Body of pancreas (tissue), 4 donors: ENCODE results near the gene SERPINB2. TPM values are rescaled to one million over a fixed set of nuclear protein-coding genes. Genes with fewer than 3 reads are reported as not detected.
"Not testable (repeated sequence)": the region's sequence is repeated elsewhere in the genome, so short reads cannot be mapped to it uniquely, and the experiment has no call there.

ENCODE experiments used
- ATAC-seq: fragments of 150-250 bp; one replicate; pipeline ENCODE4 v1.9.1; 2016
- DNase-seq, 4 donors: peaks; one replicate each; pipeline ENCODE4 v3.0.0-alpha.2; 2019
- H3K27ac ChIP-seq, 4 donors: fragments of 200-600 bp; sonication (generic); 1 replicate in 3 of 4; 2 replicates in 1 of 4; pipeline versions ENCODE4 v1.5.1 to v1.6.1; 2016 to 2019; ENCODE audit warnings: mild to moderate bottlenecking in 1 of 4, mixed read lengths in 1 of 4, moderate library complexity in 1 of 4
- H3K27me3 ChIP-seq, 2 donors: fragments of 200-600 bp; sonication (generic); one replicate each; pipeline ENCODE4 v1.6.0; 2016; ENCODE audit warnings: mild to moderate bottlenecking in 1 of 2
- H3K36me3 ChIP-seq, 2 donors: fragments of 200-600 bp; sonication (generic); replicated peaks in 1 of 2; 2 replicates each; pipeline ENCODE4 v1.5.1; 2016; ENCODE audit warnings: low read depth in 2 of 2; ENCODE audit not compliant: insufficient read depth in 1 of 2
- H3K4me1 ChIP-seq: fragments of 200-600 bp; sonication (generic); one replicate; pipeline ENCODE4 v1.6.0; 2016
- H3K4me3 ChIP-seq, 2 donors: fragments of 200-600 bp; sonication (generic); 1 replicate in 1 of 2; 2 replicates in 1 of 2; pipeline ENCODE4 v1.5.1; 2016 to 2019
- H3K9me3 ChIP-seq, 3 donors: fragments of 200-600 bp; sonication (generic); 1 replicate in 2 of 3; 2 replicates in 1 of 3; pipeline ENCODE4 v1.5.1; 2016
- POLR2A ChIP-seq, 3 donors: fragments of 450-650 bp; IDR thresholded peaks; one replicate each; pipeline ENCODE4 v1.6.1; 2016; ENCODE audit warnings: antibody characterized with exemption in 3 of 3, mild to moderate bottlenecking in 2 of 3
- WGBS, 2 donors: methylation state at CpG; one replicate each; pipeline ENCODE4 v1.1.5; 2017; 5-methylcytosine and 5-hydroxymethylcytosine counted together
- intact Hi-C: fragments of 100-400 bp; cut with DNase I; formaldehyde crosslinking; loops from one replicate; pipeline ENCODE4 v1.15.1; 2023
- total RNA-seq, 2 donors: library from RNA; depleted of rRNA; stranded (reverse); fragments of >200 nt; gene quantifications; one replicate each; pipeline ENCODE4 v1.1.0, GENCODE V29; 2016
- TF ChIP-seq, protein P1 (sequence below), 7 experiments: fragments of 450-650 bp in 4 of 7; fragments of 200-600 bp in 3 of 7; sonication (generic) in 3 of 7; IDR thresholded peaks; one replicate each; pipeline ENCODE4 v1.5.1; 2016 to 2019; ENCODE audit warnings: antibody characterized with exemption in 7 of 7

SERPINB2 gene
- total RNA-seq, 2 donors from 2014 or later: 1.6 TPM; not detected in 1

DNA sequence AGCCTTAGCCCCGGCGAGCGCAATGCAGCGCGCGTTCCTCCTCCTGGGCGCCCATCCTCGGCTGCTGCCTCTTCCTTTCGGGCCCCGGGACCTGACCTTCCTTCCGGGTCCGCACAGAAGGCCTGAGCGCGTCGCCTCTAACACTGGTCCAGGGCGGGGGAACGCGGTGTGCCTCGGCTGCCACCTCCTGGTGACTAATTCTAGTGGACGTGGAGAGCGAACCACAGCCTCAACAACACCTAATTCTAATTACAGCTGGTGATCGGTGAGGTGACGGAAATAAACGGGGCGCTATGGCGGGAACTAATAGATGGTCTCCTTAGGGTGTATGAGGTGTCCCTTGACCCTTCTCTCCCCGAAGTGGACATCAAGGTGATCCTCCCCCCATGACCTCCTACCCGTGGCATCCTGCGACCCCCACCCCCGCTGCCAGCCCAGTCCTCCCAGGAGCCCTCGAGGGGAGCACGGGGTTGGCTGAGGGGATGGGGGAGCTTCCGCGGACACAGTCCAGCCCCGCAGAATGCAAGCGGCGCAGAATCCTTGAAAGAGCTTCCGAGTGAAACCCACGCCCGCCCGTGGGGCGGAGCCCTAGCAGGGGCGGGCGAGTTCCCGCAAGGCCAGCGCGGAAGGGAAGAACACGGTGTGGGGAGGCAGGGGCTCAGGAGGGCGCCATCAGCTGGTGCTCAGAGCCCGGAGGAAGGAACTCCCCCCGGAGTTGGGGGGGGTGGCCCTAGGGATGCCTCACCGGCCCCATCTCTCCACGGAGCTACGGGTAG lies 48.8 kb downstream of the SERPINB2 start:
- no peak for TF ChIP-seq POLR2A (IDR thresholded peaks at IDR 0.05)
- TF ChIP-seq, protein P1, sequence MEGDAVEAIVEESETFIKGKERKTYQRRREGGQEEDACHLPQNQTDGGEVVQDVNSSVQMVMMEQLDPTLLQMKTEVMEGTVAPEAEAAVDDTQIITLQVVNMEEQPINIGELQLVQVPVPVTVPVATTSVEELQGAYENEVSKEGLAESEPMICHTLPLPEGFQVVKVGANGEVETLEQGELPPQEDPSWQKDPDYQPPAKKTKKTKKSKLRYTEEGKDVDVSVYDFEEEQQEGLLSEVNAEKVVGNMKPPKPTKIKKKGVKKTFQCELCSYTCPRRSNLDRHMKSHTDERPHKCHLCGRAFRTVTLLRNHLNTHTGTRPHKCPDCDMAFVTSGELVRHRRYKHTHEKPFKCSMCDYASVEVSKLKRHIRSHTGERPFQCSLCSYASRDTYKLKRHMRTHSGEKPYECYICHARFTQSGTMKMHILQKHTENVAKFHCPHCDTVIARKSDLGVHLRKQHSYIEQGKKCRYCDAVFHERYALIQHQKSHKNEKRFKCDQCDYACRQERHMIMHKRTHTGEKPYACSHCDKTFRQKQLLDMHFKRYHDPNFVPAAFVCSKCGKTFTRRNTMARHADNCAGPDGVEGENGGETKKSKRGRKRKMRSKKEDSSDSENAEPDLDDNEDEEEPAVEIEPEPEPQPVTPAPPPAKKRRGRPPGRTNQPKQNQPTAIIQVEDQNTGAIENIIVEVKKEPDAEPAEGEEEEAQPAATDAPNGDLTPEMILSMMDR (IDR thresholded peaks at IDR 0.05): peak; percentile 70 to 94 (median 92)
- peak overlapping the region in 1 of 2 donors; percentile 9 for H3K4me3 ChIP-seq
- H3K27ac ChIP-seq: peak overlapping the region in 1 of 4 donors; percentile 20
- no peaks in the 10 kb centered on the region for H3K9me3 ChIP-seq
- peak; percentile 100 for ATAC-seq
- H3K27me3 ChIP-seq: no peaks in the 10 kb centered on the region
- WGBS, 2 donors: 1 to 2% methylated on average over 35 to 54 of the region's 54 CpGs
- intact Hi-C loops: loop anchor here (5.0 to 10.0 kb wide), 2 partner anchors 114 to 412 kb away; no protein-coding TSS in a partner anchor
- peaks cover 11% of the 10 kb centered on the region for H3K4me1 ChIP-seq
- DNase-seq: peak; percentile 87 to 90 (median 89)
- no peaks in the 10 kb centered on the region for H3K36me3 ChIP-seq

- H3K36me3 ChIP-seq: no peaks in the 10 kb centered on the region
- no peak overlapping the region for H3K4me3 ChIP-seq
- peaks cover 11% of the 10 kb centered on the region for H3K4me1 ChIP-seq
- H3K9me3 ChIP-seq: no peaks in the 10 kb centered on the region
- no peak for TF ChIP-seq POLR2A (IDR thresholded peaks at IDR 0.05)
- TF ChIP-seq, protein P1 (IDR thresholded peaks at IDR 0.05): no peak
- ATAC-seq (no peak), DNase-seq (no peak)
- intact Hi-C loops: loop anchor here (5.0 to 10.0 kb wide), 2 partner anchors 115 to 412 kb away; no protein-coding TSS in a partner anchor
- WGBS, 2 donors: 31 to 45% methylated on average over 19 of the region's 19 CpGs
- H3K27ac ChIP-seq: no peak overlapping the region
- no peaks in the 10 kb centered on the region for H3K27me3 ChIP-seq
Observed at GRCh38 chr18:63936932-63937393, 49.5 kb downstream of the SERPINB2 start.

- no peak for TF ChIP-seq POLR2A (IDR thresholded peaks at IDR 0.05)
- TF ChIP-seq, protein P1 (IDR thresholded peaks at IDR 0.05): no peak
- Histone ChIP-seq H3K4me3 (no peak overlapping the region), H3K4me1 (peaks cover 11% of the 10 kb centered on the region), H3K36me3 (no peaks in the 10 kb centered on the region), H3K9me3 (no peaks in the 10 kb centered on the region), H3K27ac (no peak overlapping the region), H3K27me3 (peaks cover 0 to 4% of the 10 kb centered on the region in 2 donors)
- no peak for ATAC-seq
- 80 to 87% methylated on average over 8 of the region's 8 CpGs for WGBS, 2 donors
- intact Hi-C loops: no loop called here
- DNase-seq: no peak
Observed at GRCh38 chr18:63940008-63940407, 52.5 kb downstream of the SERPINB2 start.

DNA sequence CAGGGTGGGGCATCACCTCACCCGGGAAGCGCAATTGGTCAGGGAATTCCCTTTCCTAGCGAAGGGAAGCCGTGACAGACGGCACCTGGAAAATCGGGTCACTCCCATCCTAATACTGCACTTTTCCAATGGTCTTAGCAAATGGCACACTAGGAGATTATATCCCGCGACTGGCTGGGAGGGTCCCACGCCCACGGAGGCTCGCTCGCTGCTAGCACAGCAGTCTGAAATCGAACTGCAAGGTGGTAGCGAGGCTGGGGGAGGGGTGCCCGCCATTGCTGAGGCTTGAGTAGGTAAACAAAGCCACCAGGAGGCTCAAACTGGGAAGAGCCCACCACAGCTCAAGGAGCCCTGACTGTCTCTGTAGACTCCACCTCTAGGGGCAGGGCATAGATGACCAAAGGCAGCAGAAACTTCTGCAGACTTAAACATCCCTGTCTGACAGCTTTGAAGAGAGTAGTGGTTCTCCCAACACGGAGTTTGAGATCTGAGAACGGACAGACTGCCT lies 53.1 kb downstream of the SERPINB2 start:
- H3K9me3 ChIP-seq, intact Hi-C loops, H3K27me3 ChIP-seq, H3K4me3 ChIP-seq, H3K27ac ChIP-seq, ATAC-seq, H3K36me3 ChIP-seq, DNase-seq: not testable (repeated sequence)
- 68 to 86% methylated on average over 16 to 17 of the region's 17 CpGs for WGBS, 2 donors
- peaks cover 11% of the 10 kb centered on the region for H3K4me1 ChIP-seq

- intact Hi-C loops: no loop called here
- Histone ChIP-seq H3K9me3 (no peaks in the 10 kb centered on the region), H3K27ac (no peak overlapping the region), H3K4me3 (no peak overlapping the region), H3K27me3 (peaks cover 4 to 7% of the 10 kb centered on the region in 2 donors), H3K36me3 (no peaks in the 10 kb centered on the region), H3K4me1 (peaks cover 7% of the 10 kb centered on the region)
- TF ChIP-seq, protein P1 (IDR thresholded peaks at IDR 0.05): no peak
- TF ChIP-seq POLR2A (IDR thresholded peaks at IDR 0.05): no peak
- no peak for DNase-seq
- ATAC-seq: no peak
- 71 to 83% methylated on average over 3 of the region's 3 CpGs for WGBS, 2 donors
Observed at GRCh38 chr18:63947051-63947790, 59.7 kb downstream of the SERPINB2 start.
